Ishikawa (cell line): ENCODE data around the gene TNFRSF25.
A peak's percentile ranks its signal among the peaks of the same experiment; 100 is the strongest.

ENCODE experiments used
- CREB1 ChIP-seq: IDR thresholded peaks from 2 replicates; pipeline ENCODE4 v1.6.1; 2012; ENCODE audit warnings: low read depth
- NFIC ChIP-seq: IDR thresholded peaks from 2 replicates; pipeline ENCODE4 v1.6.1; 2012
- ZBTB7A ChIP-seq: IDR thresholded peaks from 2 replicates; pipeline ENCODE4 v1.6.1; 2012; ENCODE audit warnings: low read depth
- TF ChIP-seq, protein P1 (sequence below): IDR thresholded peaks from 2 replicates; pipeline ENCODE4 v1.6.1; 2012
- TF ChIP-seq, protein P2 (sequence below): IDR thresholded peaks from 2 replicates; pipeline ENCODE4 v1.6.1; 2012; ENCODE audit warnings: low read depth, mild to moderate bottlenecking

DNA sequence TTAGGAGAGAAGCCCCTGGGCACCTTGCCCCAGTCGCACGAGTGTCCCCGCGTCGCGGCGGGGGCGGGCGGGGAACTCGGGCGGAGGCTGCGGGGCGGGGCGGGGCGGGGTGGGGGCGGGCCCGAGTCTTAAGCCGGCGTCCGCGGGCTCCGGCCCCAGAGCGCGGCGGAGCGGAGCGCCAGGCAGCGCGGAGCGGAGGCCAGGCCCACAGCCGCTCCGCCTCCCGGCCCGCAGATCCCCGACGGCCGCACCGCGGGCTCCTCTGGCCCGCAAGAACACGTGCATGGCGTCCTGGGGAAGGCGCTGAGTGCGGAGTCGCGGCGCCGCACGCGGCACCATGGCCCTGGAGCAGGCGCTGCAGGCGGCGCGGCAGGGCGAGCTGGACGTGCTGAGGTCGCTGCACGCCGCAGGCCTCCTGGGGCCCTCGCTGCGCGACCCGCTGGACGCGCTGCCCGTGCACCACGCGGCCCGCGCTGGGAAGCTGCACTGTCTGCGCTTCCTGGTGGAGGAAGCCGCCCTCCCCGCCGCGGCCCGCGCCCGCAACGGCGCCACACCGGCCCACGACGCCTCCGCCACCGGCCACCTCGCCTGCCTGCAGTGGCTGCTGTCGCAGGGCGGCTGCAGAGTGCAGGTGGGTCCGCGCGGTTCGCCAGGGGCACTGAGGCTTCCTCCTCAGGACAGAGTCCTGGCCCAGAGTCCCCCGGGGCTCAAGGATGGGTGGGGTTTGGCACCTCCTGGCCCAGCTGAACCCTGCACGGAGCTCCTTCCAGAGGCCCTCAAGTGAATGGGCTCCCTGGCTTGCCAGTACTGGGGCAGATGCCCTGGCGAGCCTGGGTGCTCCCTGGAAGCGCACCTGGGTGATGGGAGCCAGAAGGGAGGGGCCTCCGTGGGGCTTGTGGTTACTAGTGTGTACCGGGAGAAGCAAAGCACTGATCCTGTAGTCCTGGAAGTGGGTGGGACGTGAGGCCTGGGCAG is 41.1 kb downstream of the TNFRSF25 start, which contains the start of gene ESPN:
- TF ChIP-seq NFIC (peak; percentile 23; the same call in 1 of the 2 replicates), ZBTB7A (no peak; the same call in 1 of the 2 replicates), CREB1 (no peak)
- TF ChIP-seq, protein P1, sequence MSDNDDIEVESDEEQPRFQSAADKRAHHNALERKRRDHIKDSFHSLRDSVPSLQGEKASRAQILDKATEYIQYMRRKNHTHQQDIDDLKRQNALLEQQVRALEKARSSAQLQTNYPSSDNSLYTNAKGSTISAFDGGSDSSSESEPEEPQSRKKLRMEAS = peak; percentile 67; the same call in 1 of the 2 replicates
- TF ChIP-seq, protein P2, sequence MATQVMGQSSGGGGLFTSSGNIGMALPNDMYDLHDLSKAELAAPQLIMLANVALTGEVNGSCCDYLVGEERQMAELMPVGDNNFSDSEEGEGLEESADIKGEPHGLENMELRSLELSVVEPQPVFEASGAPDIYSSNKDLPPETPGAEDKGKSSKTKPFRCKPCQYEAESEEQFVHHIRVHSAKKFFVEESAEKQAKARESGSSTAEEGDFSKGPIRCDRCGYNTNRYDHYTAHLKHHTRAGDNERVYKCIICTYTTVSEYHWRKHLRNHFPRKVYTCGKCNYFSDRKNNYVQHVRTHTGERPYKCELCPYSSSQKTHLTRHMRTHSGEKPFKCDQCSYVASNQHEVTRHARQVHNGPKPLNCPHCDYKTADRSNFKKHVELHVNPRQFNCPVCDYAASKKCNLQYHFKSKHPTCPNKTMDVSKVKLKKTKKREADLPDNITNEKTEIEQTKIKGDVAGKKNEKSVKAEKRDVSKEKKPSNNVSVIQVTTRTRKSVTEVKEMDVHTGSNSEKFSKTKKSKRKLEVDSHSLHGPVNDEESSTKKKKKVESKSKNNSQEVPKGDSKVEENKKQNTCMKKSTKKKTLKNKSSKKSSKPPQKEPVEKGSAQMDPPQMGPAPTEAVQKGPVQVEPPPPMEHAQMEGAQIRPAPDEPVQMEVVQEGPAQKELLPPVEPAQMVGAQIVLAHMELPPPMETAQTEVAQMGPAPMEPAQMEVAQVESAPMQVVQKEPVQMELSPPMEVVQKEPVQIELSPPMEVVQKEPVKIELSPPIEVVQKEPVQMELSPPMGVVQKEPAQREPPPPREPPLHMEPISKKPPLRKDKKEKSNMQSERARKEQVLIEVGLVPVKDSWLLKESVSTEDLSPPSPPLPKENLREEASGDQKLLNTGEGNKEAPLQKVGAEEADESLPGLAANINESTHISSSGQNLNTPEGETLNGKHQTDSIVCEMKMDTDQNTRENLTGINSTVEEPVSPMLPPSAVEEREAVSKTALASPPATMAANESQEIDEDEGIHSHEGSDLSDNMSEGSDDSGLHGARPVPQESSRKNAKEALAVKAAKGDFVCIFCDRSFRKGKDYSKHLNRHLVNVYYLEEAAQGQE = no peak
